NT2/D1 (cell line): ENCODE results near the gene HYCC2.

Source experiments
- DNase-seq: peaks from one replicate; pipeline ENCODE4 v3.0.0-alpha.2; 2011; ENCODE audit warnings: low read depth, low spot score
- H3K27me3 ChIP-seq: 2 replicates; pipeline ENCODE4 v1.6.0; 2011; ENCODE audit warnings: mild to moderate bottlenecking; ENCODE audit not compliant: insufficient read length, insufficient read depth
- H3K36me3 ChIP-seq: 2 replicates; pipeline ENCODE4 v1.6.1; 2011; ENCODE audit warnings: mild to moderate bottlenecking, low read length, mixed read lengths; ENCODE audit not compliant: insufficient read depth, insufficient read length
- H3K4me1 ChIP-seq: 2 replicates; pipeline ENCODE4 v1.5.1; 2011; ENCODE audit not compliant: insufficient read depth, insufficient read length
- H3K4me3 ChIP-seq: 2 replicates; pipeline ENCODE4 v1.5.1; 2011; ENCODE audit warnings: low read depth; ENCODE audit not compliant: insufficient read length
- H3K9ac ChIP-seq: 2 replicates; pipeline ENCODE4 v1.6.0; 2011; ENCODE audit warnings: low read depth; ENCODE audit not compliant: insufficient read length
- H3K9me3 ChIP-seq: 2 replicates; pipeline ENCODE4 v1.5.1; 2011; ENCODE audit warnings: mild to moderate bottlenecking, low read length; ENCODE audit not compliant: insufficient read depth
- SUZ12 ChIP-seq: IDR thresholded peaks from 2 replicates; pipeline ENCODE4 v1.6.1; 2011; ENCODE audit not compliant: insufficient read length, insufficient read depth; ENCODE audit errors: extremely low read depth
- YY1 ChIP-seq: IDR thresholded peaks from 2 replicates; pipeline ENCODE4 v1.6.1; 2011; ENCODE audit not compliant: insufficient read length, insufficient read depth
- ZNF274 ChIP-seq: IDR thresholded peaks from 2 replicates; pipeline ENCODE4 v1.6.1; 2011; ENCODE audit warnings: mild to moderate bottlenecking, low read depth, low read length

HYCC2 gene

GRCh38 chr2:201107624-201108023 lies 36.2 kb upstream of the HYCC2 start:
- no peak for DNase-seq
- TF ChIP-seq SUZ12 (no peak), YY1 (no peak), ZNF274 (no peak)
- Histone ChIP-seq H3K27me3 (no peaks in the 10 kb centered on the region), H3K36me3 (no peaks in the 10 kb centered on the region), H3K4me1 (no peaks in the 10 kb centered on the region), H3K9me3 (no peaks in the 10 kb centered on the region), H3K4me3 (no peak overlapping the region), H3K9ac (no peak overlapping the region)

GRCh38 chr2:201105759-201106158 lies 34.3 kb upstream of the HYCC2 start:
- Histone ChIP-seq H3K4me1 (no peaks in the 10 kb centered on the region), H3K36me3 (no peaks in the 10 kb centered on the region), H3K4me3 (no peak overlapping the region), H3K9me3 (no peaks in the 10 kb centered on the region), H3K9ac (no peak overlapping the region), H3K27me3 (no peaks in the 10 kb centered on the region)
- no peak for TF ChIP-seq YY1
- no peak for DNase-seq

GRCh38 chr2:201100497-201100896 lies 29.0 kb upstream of the HYCC2 start:
- no peaks in the 10 kb centered on the region for H3K4me1 ChIP-seq
- no peaks in the 10 kb centered on the region for H3K36me3 ChIP-seq
- no peaks in the 10 kb centered on the region for H3K9me3 ChIP-seq
- TF ChIP-seq ZNF274 (no peak), YY1 (no peak), SUZ12 (no peak)
- no peak for DNase-seq
- no peaks in the 10 kb centered on the region for H3K27me3 ChIP-seq
- no peak overlapping the region for H3K9ac ChIP-seq
- no peak overlapping the region for H3K4me3 ChIP-seq

- DNase-seq, result no peak
- no peaks in the 10 kb centered on the region for H3K4me1 ChIP-seq
- no peaks in the 10 kb centered on the region for H3K9me3 ChIP-seq
- TF ChIP-seq YY1 (no peak), ZNF274 (no peak), SUZ12 (no peak)
- peaks cover 8% of the 10 kb centered on the region for H3K36me3 ChIP-seq
- H3K9ac ChIP-seq, result no peak overlapping the region
- no peak overlapping the region for H3K4me3 ChIP-seq
- no peaks in the 10 kb centered on the region for H3K27me3 ChIP-seq
Measured at GRCh38 chr2:201093573-201093972, 22.1 kb upstream of the HYCC2 start.

GRCh38 chr2:201090574-201090973 lies 19.1 kb upstream of the HYCC2 start:
- TF ChIP-seq SUZ12, result no peak
- no peak for TF ChIP-seq ZNF274
- TF ChIP-seq YY1, result no peak
- Histone ChIP-seq H3K9me3 (no peaks in the 10 kb centered on the region), H3K27me3 (no peaks in the 10 kb centered on the region), H3K9ac (no peak overlapping the region), H3K4me1 (no peaks in the 10 kb centered on the region), H3K36me3 (peaks cover 23% of the 10 kb centered on the region), H3K4me3 (no peak overlapping the region)
- DNase-seq, result no peak

GRCh38 chr2:201084863-201085262 lies 13.4 kb upstream of the HYCC2 start:
- DNase-seq, result no peak

GRCh38 chr2:201074996-201075395 lies 3.5 kb upstream of the HYCC2 start:
- Histone ChIP-seq H3K4me1 (no peaks in the 10 kb centered on the region), H3K9me3 (no peaks in the 10 kb centered on the region), H3K4me3 (no peak overlapping the region), H3K27me3 (no peaks in the 10 kb centered on the region), H3K9ac (no peak overlapping the region), H3K36me3 (peaks cover 17% of the 10 kb centered on the region)
- TF ChIP-seq SUZ12 (no peak), ZNF274 (no peak), YY1 (no peak)
- DNase-seq, result no peak

More at GRCh38 chr2:201084863-201085262, 13.4 kb upstream of the HYCC2 start:
- Histone ChIP-seq H3K9me3 (no peaks in the 10 kb centered on the region), H3K9ac (no peak overlapping the region), H3K4me3 (no peak overlapping the region), H3K4me1 (no peaks in the 10 kb centered on the region), H3K36me3 (peaks cover 56% of the 10 kb centered on the region), H3K27me3 (no peaks in the 10 kb centered on the region)
- TF ChIP-seq YY1 (no peak), SUZ12 (no peak), ZNF274 (no peak)

GRCh38 chr2:201073071-201073470 lies 1.6 kb upstream of the HYCC2 start:
- H3K4me1 ChIP-seq, result no peaks in the 10 kb centered on the region
- H3K4me3 ChIP-seq, result peak overlapping the region; percentile 85
- TF ChIP-seq ZNF274, result no peak
- no peak for TF ChIP-seq YY1
- TF ChIP-seq SUZ12, result no peak
- DNase-seq, result no peak
- no peaks in the 10 kb centered on the region for H3K9me3 ChIP-seq
- no peak overlapping the region for H3K9ac ChIP-seq
- no peaks in the 10 kb centered on the region for H3K36me3 ChIP-seq
- no peaks in the 10 kb centered on the region for H3K27me3 ChIP-seq
